GM12878 (cell line): ENCODE data around the gene HTRA2.

ENCODE experiments used
- JUND ChIP-seq: IDR thresholded peaks from 2 replicates; pipeline ENCODE4 v1.6.1; 2012; ENCODE audit warnings: low read depth, mild to moderate bottlenecking, low read length, improper control_type of control experiment, moderate library complexity
- SMAD1 ChIP-seq: fragments of 450-650 bp; IDR thresholded peaks from 2 replicates; pipeline ENCODE4 v1.6.1; 2018; ENCODE audit warnings: mild to moderate bottlenecking, low read depth; ENCODE audit not compliant: partially characterized antibody
- SRF ChIP-seq, 2 experiments: IDR thresholded peaks; 2 replicates each; pipeline ENCODE4 v1.6.1; 2011; ENCODE audit warnings: low read depth in 2 of 2, low read length in 2 of 2, mild to moderate bottlenecking in 1 of 2, moderate library complexity in 1 of 2
- TCF12 ChIP-seq: IDR thresholded peaks from 2 replicates; pipeline ENCODE4 v1.6.1; 2011; ENCODE audit warnings: low read depth, mild to moderate bottlenecking, low read length
- ZNF274 ChIP-seq: IDR thresholded peaks from one replicate; pipeline ENCODE4 v1.8.0; 2011; ENCODE audit not compliant: insufficient read length, insufficient read depth
- TF ChIP-seq, protein P1 (sequence below), 3 experiments: IDR thresholded peaks in 2 of 3; conservative IDR thresholded peaks in 1 of 3; 2 replicates each; pipeline ENCODE4 v1.5.1; 2011; ENCODE audit warnings: low read depth in 3 of 3, low read length in 3 of 3, mild to moderate bottlenecking in 3 of 3, control low read depth in 2 of 3, moderate library complexity in 2 of 3, inconsistent platforms in 1 of 3, mixed read lengths in 1 of 3; ENCODE audit not compliant: control insufficient read depth in 2 of 3, insufficient read depth in 1 of 3; ENCODE audit errors: extremely low read depth in 1 of 3
- TF ChIP-seq, protein P2 (sequence below): IDR thresholded peaks from 2 replicates; pipeline ENCODE4 v1.6.1; 2012; ENCODE audit warnings: mild to moderate bottlenecking, low read depth, low read length

DNA sequence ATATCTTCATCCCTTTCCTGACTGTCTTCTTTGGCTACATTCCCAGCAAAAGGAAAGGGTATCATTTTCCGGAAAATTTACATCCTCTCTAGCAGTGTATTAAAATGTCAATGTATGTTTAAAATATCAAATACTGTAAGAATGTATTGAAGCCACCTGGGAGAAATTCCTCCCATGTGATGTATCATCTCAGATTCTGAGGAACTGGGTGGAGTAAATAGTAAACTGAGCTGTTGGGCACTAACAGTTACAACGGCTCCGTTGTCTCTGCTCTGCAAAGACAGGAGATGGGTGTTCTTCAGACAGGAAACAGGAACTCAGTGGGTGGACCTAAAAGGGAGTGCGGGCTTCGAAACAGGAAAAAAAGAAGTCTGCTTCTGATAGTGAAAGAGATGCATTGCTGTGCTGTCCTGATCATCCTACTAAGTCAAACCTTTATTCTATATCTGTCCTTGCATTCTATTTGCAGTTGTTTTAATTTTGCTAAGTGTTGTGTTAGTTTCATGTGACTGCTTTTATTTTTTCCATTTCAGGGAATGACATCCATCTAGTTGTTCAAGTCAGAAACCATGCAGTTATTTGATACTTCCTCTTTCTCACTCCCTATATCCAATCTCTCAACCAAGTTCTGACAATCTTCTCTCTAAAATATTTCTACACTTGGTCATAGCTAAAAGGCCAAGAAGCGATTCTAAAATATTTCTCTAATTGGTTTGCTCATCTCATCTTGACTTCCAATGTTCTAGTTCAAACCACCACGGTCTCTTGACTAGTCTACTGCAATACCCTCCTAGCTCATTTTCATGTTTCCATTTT lies 44.2 kb downstream of the HTRA2 start:
- TF ChIP-seq, protein P1, sequence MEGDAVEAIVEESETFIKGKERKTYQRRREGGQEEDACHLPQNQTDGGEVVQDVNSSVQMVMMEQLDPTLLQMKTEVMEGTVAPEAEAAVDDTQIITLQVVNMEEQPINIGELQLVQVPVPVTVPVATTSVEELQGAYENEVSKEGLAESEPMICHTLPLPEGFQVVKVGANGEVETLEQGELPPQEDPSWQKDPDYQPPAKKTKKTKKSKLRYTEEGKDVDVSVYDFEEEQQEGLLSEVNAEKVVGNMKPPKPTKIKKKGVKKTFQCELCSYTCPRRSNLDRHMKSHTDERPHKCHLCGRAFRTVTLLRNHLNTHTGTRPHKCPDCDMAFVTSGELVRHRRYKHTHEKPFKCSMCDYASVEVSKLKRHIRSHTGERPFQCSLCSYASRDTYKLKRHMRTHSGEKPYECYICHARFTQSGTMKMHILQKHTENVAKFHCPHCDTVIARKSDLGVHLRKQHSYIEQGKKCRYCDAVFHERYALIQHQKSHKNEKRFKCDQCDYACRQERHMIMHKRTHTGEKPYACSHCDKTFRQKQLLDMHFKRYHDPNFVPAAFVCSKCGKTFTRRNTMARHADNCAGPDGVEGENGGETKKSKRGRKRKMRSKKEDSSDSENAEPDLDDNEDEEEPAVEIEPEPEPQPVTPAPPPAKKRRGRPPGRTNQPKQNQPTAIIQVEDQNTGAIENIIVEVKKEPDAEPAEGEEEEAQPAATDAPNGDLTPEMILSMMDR (IDR thresholded peaks at IDR 0.05 in 2 of 3, conservative IDR thresholded peaks at IDR 0.05 in 1 of 3; ENCODE audit: control insufficient read depth in 2 of 3, extremely low read depth in 1 of 3, insufficient read depth in 1 of 3, low read depth in 3 of 3, low read length in 3 of 3): no peak
- TF ChIP-seq, protein P2, sequence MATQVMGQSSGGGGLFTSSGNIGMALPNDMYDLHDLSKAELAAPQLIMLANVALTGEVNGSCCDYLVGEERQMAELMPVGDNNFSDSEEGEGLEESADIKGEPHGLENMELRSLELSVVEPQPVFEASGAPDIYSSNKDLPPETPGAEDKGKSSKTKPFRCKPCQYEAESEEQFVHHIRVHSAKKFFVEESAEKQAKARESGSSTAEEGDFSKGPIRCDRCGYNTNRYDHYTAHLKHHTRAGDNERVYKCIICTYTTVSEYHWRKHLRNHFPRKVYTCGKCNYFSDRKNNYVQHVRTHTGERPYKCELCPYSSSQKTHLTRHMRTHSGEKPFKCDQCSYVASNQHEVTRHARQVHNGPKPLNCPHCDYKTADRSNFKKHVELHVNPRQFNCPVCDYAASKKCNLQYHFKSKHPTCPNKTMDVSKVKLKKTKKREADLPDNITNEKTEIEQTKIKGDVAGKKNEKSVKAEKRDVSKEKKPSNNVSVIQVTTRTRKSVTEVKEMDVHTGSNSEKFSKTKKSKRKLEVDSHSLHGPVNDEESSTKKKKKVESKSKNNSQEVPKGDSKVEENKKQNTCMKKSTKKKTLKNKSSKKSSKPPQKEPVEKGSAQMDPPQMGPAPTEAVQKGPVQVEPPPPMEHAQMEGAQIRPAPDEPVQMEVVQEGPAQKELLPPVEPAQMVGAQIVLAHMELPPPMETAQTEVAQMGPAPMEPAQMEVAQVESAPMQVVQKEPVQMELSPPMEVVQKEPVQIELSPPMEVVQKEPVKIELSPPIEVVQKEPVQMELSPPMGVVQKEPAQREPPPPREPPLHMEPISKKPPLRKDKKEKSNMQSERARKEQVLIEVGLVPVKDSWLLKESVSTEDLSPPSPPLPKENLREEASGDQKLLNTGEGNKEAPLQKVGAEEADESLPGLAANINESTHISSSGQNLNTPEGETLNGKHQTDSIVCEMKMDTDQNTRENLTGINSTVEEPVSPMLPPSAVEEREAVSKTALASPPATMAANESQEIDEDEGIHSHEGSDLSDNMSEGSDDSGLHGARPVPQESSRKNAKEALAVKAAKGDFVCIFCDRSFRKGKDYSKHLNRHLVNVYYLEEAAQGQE: no peak
- TF ChIP-seq SRF (IDR thresholded peaks at IDR 0.05; ENCODE audit: low read depth in 2 of 2, low read length in 2 of 2) (no peak), JUND (no peak), ZNF274 (no peak), TCF12 (no peak), SMAD1 (no peak)
